Measurements from ENCODE around the gene DISC1.

- TF ChIP-seq CTCF (IDR thresholded peaks at IDR 0.05) (no peak), POLR2A (IDR thresholded peaks at IDR 0.05) (no peak)
Measured at GRCh38 chr1:231879296-231879695, 252.7 kb downstream of the DISC1 start.
